ENCODE results near the gene BAZ2B. TPM values are rescaled to one million over a fixed set of nuclear protein-coding genes. Genes with fewer than 3 reads are reported as not detected.

BAZ2B gene
- total RNA-seq, 1 donor from 2014 or later, result 45.0 TPM

DNA sequence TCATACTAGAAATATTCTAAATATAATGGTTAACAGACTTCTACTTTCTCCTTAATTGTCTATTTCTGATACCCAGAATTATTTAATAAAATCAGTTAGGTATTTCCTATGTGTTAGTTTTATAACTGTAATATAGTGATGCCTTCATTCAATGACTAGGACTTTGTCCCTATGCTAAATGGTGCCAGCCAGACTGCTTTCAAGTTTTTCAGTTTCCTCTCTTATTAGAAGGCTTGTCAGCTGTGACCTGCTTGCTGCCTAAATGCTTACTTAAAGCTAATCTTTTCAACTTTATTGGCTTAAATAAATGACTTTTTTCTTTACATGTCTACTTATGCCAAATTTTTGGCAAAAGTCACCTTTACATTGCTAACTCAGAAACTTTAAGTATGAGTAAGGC lies 30.7 kb downstream of the BAZ2B start:
- no peaks in the 10 kb centered on the region for H3K27me3 ChIP-seq (ENCODE audit: control insufficient read depth, insufficient read depth, low read length)
- TF ChIP-seq, protein P1, sequence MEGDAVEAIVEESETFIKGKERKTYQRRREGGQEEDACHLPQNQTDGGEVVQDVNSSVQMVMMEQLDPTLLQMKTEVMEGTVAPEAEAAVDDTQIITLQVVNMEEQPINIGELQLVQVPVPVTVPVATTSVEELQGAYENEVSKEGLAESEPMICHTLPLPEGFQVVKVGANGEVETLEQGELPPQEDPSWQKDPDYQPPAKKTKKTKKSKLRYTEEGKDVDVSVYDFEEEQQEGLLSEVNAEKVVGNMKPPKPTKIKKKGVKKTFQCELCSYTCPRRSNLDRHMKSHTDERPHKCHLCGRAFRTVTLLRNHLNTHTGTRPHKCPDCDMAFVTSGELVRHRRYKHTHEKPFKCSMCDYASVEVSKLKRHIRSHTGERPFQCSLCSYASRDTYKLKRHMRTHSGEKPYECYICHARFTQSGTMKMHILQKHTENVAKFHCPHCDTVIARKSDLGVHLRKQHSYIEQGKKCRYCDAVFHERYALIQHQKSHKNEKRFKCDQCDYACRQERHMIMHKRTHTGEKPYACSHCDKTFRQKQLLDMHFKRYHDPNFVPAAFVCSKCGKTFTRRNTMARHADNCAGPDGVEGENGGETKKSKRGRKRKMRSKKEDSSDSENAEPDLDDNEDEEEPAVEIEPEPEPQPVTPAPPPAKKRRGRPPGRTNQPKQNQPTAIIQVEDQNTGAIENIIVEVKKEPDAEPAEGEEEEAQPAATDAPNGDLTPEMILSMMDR (IDR thresholded peaks at IDR 0.05; ENCODE audit: insufficient read depth, low read length, poor library complexity, severe bottlenecking), result no peak

GRCh38 chr2:159584796-159585195 lies 31.6 kb downstream of the BAZ2B start:
- Histone ChIP-seq H3K27me3 (ENCODE audit: control insufficient read depth, insufficient read depth, low read length) (no peaks in the 10 kb centered on the region), H3K36me3 (ENCODE audit: control insufficient read depth, insufficient read depth, low read length) (no peaks in the 10 kb centered on the region), H3K4me3 (ENCODE audit: low read depth, low read length) (no peak overlapping the region)
- DNase-seq (ENCODE audit: low read depth), result no peak
- TF ChIP-seq, protein P1 (IDR thresholded peaks at IDR 0.05; ENCODE audit: insufficient read depth, low read length, poor library complexity, severe bottlenecking), result no peak

More for the DNA sequence above, 30.7 kb downstream of the BAZ2B start:
- DNase-seq (ENCODE audit: low read depth), result no peak
- H3K4me3 ChIP-seq (ENCODE audit: low read depth, low read length), result no peak overlapping the region
- H3K36me3 ChIP-seq (ENCODE audit: control insufficient read depth, insufficient read depth, low read length), result no peaks in the 10 kb centered on the region

DNA sequence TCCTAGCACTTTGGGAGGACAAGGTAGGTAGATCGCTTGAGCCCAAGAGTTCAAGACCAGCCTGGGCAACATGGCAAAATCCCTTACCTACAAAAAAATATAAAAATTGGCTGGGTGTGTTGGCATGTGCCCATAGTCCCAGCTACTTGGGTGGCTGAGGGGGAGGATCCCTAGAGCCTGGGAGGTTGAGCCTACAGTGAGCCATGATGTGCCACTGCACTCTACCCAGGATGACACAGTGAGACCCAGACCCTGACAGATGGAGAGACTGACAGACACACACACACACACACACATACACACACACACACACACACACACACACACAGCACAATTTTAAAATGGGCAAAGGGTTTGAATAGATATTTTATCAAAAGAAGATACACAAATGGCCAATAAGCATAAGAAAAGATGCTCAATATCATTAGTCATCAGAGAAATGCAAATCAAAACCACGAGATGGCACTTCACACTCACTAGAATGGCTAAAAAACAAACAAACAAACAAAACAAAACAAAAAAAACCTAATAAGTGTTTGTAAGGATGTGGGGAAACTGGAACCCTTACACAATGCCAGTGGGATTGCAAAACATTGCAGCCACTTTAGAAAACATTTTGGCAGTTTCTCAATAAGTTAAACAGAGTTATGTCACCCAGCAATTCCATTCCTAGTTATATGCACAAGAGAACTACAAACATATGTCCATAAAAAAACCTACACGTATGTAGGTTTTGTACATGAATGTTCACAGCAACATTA lies 42.3 kb downstream of the BAZ2B start:
- DNase-seq (ENCODE audit: low read depth), result no peak
- no peak overlapping the region for H3K4me3 ChIP-seq (ENCODE audit: low read depth, low read length)
- H3K36me3 ChIP-seq (ENCODE audit: control insufficient read depth, insufficient read depth, low read length), result no peaks in the 10 kb centered on the region
- TF ChIP-seq, protein P1 (IDR thresholded peaks at IDR 0.05; ENCODE audit: insufficient read depth, low read length, poor library complexity, severe bottlenecking), result no peak
- H3K27me3 ChIP-seq (ENCODE audit: control insufficient read depth, insufficient read depth, low read length), result no peaks in the 10 kb centered on the region

- DNase-seq (ENCODE audit: low read depth), result no peak
- TF ChIP-seq, protein P1 (IDR thresholded peaks at IDR 0.05; ENCODE audit: insufficient read depth, low read length, poor library complexity, severe bottlenecking), result no peak
- H3K4me3 ChIP-seq (ENCODE audit: low read depth, low read length), result no peak overlapping the region
- no peaks in the 10 kb centered on the region for H3K27me3 ChIP-seq (ENCODE audit: control insufficient read depth, insufficient read depth, low read length)
- H3K36me3 ChIP-seq (ENCODE audit: control insufficient read depth, insufficient read depth, low read length), result no peaks in the 10 kb centered on the region
Measured at GRCh38 chr2:159573294-159573693, 43.1 kb downstream of the BAZ2B start.

GRCh38 chr2:159572459-159572858 lies 43.9 kb downstream of the BAZ2B start:
- no peaks in the 10 kb centered on the region for H3K27me3 ChIP-seq (ENCODE audit: control insufficient read depth, insufficient read depth, low read length)
- no peaks in the 10 kb centered on the region for H3K36me3 ChIP-seq (ENCODE audit: control insufficient read depth, insufficient read depth, low read length)
- no peak for DNase-seq (ENCODE audit: low read depth)
- TF ChIP-seq, protein P1 (IDR thresholded peaks at IDR 0.05; ENCODE audit: insufficient read depth, low read length, poor library complexity, severe bottlenecking), result no peak
- no peak overlapping the region for H3K4me3 ChIP-seq (ENCODE audit: low read depth, low read length)

Data from kidney epithelial cell (primary cell).